Measurements from ENCODE around the gene SLC39A11. TPM values are rescaled to one million over a fixed set of nuclear protein-coding genes. Genes with fewer than 3 reads are reported as not detected.

The SLC39A11 gene
- total RNA-seq, 1 donor from 2014 or later: 16.3 TPM

GRCh38 chr17:72930031-72930430 lies 162.5 kb downstream of the SLC39A11 start:
- H3K36me3 Mint-ChIP-seq (ENCODE audit: unreplicated experiment): no peaks in the 10 kb centered on the region
- DNase-seq: no peak
- H3K4me1 Mint-ChIP-seq (ENCODE audit: low read depth, unreplicated experiment): peaks cover 14% of the 10 kb centered on the region
- H3K4me3 Mint-ChIP-seq (ENCODE audit: unreplicated experiment): no peak overlapping the region
- peaks cover 3% of the 10 kb centered on the region for H3K9me3 Mint-ChIP-seq (ENCODE audit: unreplicated experiment)
- TF ChIP-seq CTCF (IDR thresholded peaks at IDR 0.05; ENCODE audit: partially characterized antibody, unreplicated experiment): no peak
- H3K27ac Mint-ChIP-seq (ENCODE audit: unreplicated experiment): no peak overlapping the region
- H3K27me3 Mint-ChIP-seq (ENCODE audit: unreplicated experiment): peaks cover 2% of the 10 kb centered on the region

GRCh38 chr17:72928454-72929136 lies 163.9 kb downstream of the SLC39A11 start:
- H3K27me3 Mint-ChIP-seq (ENCODE audit: unreplicated experiment): peaks cover 2% of the 10 kb centered on the region
- no peak for DNase-seq
- TF ChIP-seq CTCF (IDR thresholded peaks at IDR 0.05; ENCODE audit: partially characterized antibody, unreplicated experiment): no peak
- no peak overlapping the region for H3K4me3 Mint-ChIP-seq (ENCODE audit: unreplicated experiment)
- no peak overlapping the region for H3K27ac Mint-ChIP-seq (ENCODE audit: unreplicated experiment)
- peaks cover 3% of the 10 kb centered on the region for H3K9me3 Mint-ChIP-seq (ENCODE audit: unreplicated experiment)
- H3K4me1 Mint-ChIP-seq (ENCODE audit: low read depth, unreplicated experiment): peaks cover 11% of the 10 kb centered on the region
- H3K36me3 Mint-ChIP-seq (ENCODE audit: unreplicated experiment): no peaks in the 10 kb centered on the region

- H3K27me3 Mint-ChIP-seq (ENCODE audit: unreplicated experiment): peaks cover 2% of the 10 kb centered on the region
- TF ChIP-seq CTCF (IDR thresholded peaks at IDR 0.05; ENCODE audit: partially characterized antibody, unreplicated experiment): no peak
- H3K36me3 Mint-ChIP-seq (ENCODE audit: unreplicated experiment): no peaks in the 10 kb centered on the region
These were observed 164.7 kb downstream of the SLC39A11 start for GRCh38 chr17:72927760-72928159.

GRCh38 chr17:72927146-72927545 lies 165.3 kb downstream of the SLC39A11 start:
- peaks cover 4% of the 10 kb centered on the region for H3K9me3 Mint-ChIP-seq (ENCODE audit: unreplicated experiment)
- no peaks in the 10 kb centered on the region for H3K36me3 Mint-ChIP-seq (ENCODE audit: unreplicated experiment)
- peaks cover 14% of the 10 kb centered on the region for H3K4me1 Mint-ChIP-seq (ENCODE audit: low read depth, unreplicated experiment)
- no peak overlapping the region for H3K4me3 Mint-ChIP-seq (ENCODE audit: unreplicated experiment)
- DNase-seq: no peak
- peaks cover 2% of the 10 kb centered on the region for H3K27me3 Mint-ChIP-seq (ENCODE audit: unreplicated experiment)
- no peak for TF ChIP-seq CTCF (IDR thresholded peaks at IDR 0.05; ENCODE audit: partially characterized antibody, unreplicated experiment)
- no peak overlapping the region for H3K27ac Mint-ChIP-seq (ENCODE audit: unreplicated experiment)

More at GRCh38 chr17:72927760-72928159, 164.7 kb downstream of the SLC39A11 start:
- H3K9me3 Mint-ChIP-seq (ENCODE audit: unreplicated experiment): peaks cover 4% of the 10 kb centered on the region
- no peak overlapping the region for H3K4me3 Mint-ChIP-seq (ENCODE audit: unreplicated experiment)
- peaks cover 11% of the 10 kb centered on the region for H3K4me1 Mint-ChIP-seq (ENCODE audit: low read depth, unreplicated experiment)
- no peak overlapping the region for H3K27ac Mint-ChIP-seq (ENCODE audit: unreplicated experiment)
- no peak for DNase-seq

GRCh38 chr17:72926171-72926570 lies 166.3 kb downstream of the SLC39A11 start:
- no peak overlapping the region for H3K27ac Mint-ChIP-seq (ENCODE audit: unreplicated experiment)
- no peak for DNase-seq
- peaks cover 2% of the 10 kb centered on the region for H3K27me3 Mint-ChIP-seq (ENCODE audit: unreplicated experiment)
- no peak overlapping the region for H3K4me3 Mint-ChIP-seq (ENCODE audit: unreplicated experiment)
- H3K4me1 Mint-ChIP-seq (ENCODE audit: low read depth, unreplicated experiment): peaks cover 20% of the 10 kb centered on the region
- H3K36me3 Mint-ChIP-seq (ENCODE audit: unreplicated experiment): no peaks in the 10 kb centered on the region
- TF ChIP-seq CTCF (IDR thresholded peaks at IDR 0.05; ENCODE audit: partially characterized antibody, unreplicated experiment): no peak
- H3K9me3 Mint-ChIP-seq (ENCODE audit: unreplicated experiment): peaks cover 4% of the 10 kb centered on the region
